H1 (cell line): ENCODE measurements around the gene POTEF. TPM values are rescaled to one million over a fixed set of nuclear protein-coding genes. Genes with fewer than 3 reads are reported as not detected.
"Not testable (repeated sequence)": the region's sequence is repeated elsewhere in the genome, so short reads cannot be mapped to it uniquely, and the experiment has no call there.

Experiments used
- CTCF ChIA-PET: fragments of 300-600 bp; sonication (Branson Sonifier 250); formaldehyde crosslinking; loops from one replicate; lab custom pipeline; 2021; ENCODE audit not compliant: partially characterized antibody; lab: Charles Lee
- POLR2A ChIA-PET: fragments of 300-600 bp; sonication (Branson Sonifier 250); formaldehyde crosslinking; loops from one replicate; lab custom pipeline; 2021; ENCODE audit warnings: inconsistent platforms; ENCODE audit not compliant: partially characterized antibody; lab: Charles Lee
- DNase-seq, 2 experiments: peaks; one replicate each; pipeline versions ENCODE4 v3.0.0 to v3.0.0-alpha.2; 2010 to 2022; ENCODE audit warnings: low spot score in 2 of 2, low read depth in 1 of 2, mixed read lengths in 1 of 2
- FAIRE-seq: peaks from 2 replicates; lab custom pipeline; 2011; peaks lifted over from hg19 to GRCh38; lab: Jason Lieb, UNC
- H2AFZ ChIP-seq: 2 replicates; pipeline ENCODE4 v1.8.1; 2012; ENCODE audit warnings: low read length, inconsistent platforms
- H2AK5ac ChIP-seq: 2 replicates; pipeline ENCODE4 v1.6.1; 2013; ENCODE audit warnings: low read depth, low read length
- H2BK120ac ChIP-seq: replicated peaks from 2 replicates; pipeline ENCODE3; 2013; ENCODE audit warnings: low read depth, low read length, inconsistent platforms
- H2BK12ac ChIP-seq: 2 replicates; pipeline ENCODE4 v1.6.1; 2013; ENCODE audit warnings: low read depth, low read length
- H2BK15ac ChIP-seq: 2 replicates; pipeline ENCODE4 v1.6.1; 2013; ENCODE audit warnings: low read length
- H2BK20ac ChIP-seq: 2 replicates; pipeline ENCODE4 v1.6.1; 2013; ENCODE audit warnings: low read length
- H2BK5ac ChIP-seq: 2 replicates; pipeline ENCODE4 v1.6.1; 2013; ENCODE audit warnings: low read depth, low read length
- H3K14ac ChIP-seq: 2 replicates; pipeline ENCODE4 v1.6.1; 2013; ENCODE audit warnings: inconsistent platforms; ENCODE audit not compliant: insufficient read length
- H3K18ac ChIP-seq: 2 replicates; pipeline ENCODE4 v1.6.1; 2013; ENCODE audit warnings: low read length; ENCODE audit errors: extremely low read depth
- H3K23ac ChIP-seq: 2 replicates; pipeline ENCODE4 v1.6.1; 2013; ENCODE audit warnings: inconsistent platforms; ENCODE audit not compliant: insufficient read length
- H3K23me2 ChIP-seq: 2 replicates; pipeline ENCODE4 v1.6.1; 2013; ENCODE audit warnings: low read depth, low read length
- H3K27ac ChIP-seq: 2 replicates; pipeline ENCODE4 v1.6.1; 2011; ENCODE audit warnings: low read depth, low read length, inconsistent platforms
- H3K27me3 ChIP-seq, 4 experiments: replicated peaks in 1 of 4; 1 replicate in 1 of 4; 2 replicates in 3 of 4; pipeline versions ENCODE4 v1.6.1 to v1.8.1; 2011 to 2013; ENCODE audit warnings: low read length in 3 of 4, mild to moderate bottlenecking in 3 of 4, inconsistent platforms in 2 of 4, mixed read lengths in 2 of 4, moderate library complexity in 1 of 4; ENCODE audit not compliant: control insufficient read depth in 3 of 4, insufficient read depth in 3 of 4; ENCODE audit errors: extremely low read depth in 1 of 4
- H3K36me3 ChIP-seq, 4 experiments: 2 replicates each; pipeline versions ENCODE4 v1.6.1 to v1.8.1; 2011 to 2013; ENCODE audit warnings: mild to moderate bottlenecking in 4 of 4, low read length in 3 of 4, moderate library complexity in 2 of 4, control low read depth in 1 of 4, inconsistent platforms in 1 of 4; ENCODE audit not compliant: insufficient read depth in 4 of 4, control insufficient read depth in 2 of 4
- H3K4ac ChIP-seq: replicated peaks from 2 replicates; pipeline ENCODE3; 2013; ENCODE audit warnings: low read length, low read depth, mixed read lengths, inconsistent platforms; ENCODE audit not compliant: insufficient read length
- H3K4me1 ChIP-seq, 4 experiments: replicated peaks in 1 of 4; 1 replicate in 1 of 4; 2 replicates in 3 of 4; pipeline versions ENCODE4 v1.6.1 to v1.8.1; 2011 to 2013; ENCODE audit warnings: low read length in 3 of 4, inconsistent platforms in 2 of 4, mixed read lengths in 1 of 4; ENCODE audit not compliant: insufficient read depth in 4 of 4, control insufficient read depth in 3 of 4
- H3K4me2 ChIP-seq, 2 experiments: 2 replicates each; pipeline versions ENCODE4 v1.6.1 to v1.8.1; 2011 to 2013; ENCODE audit warnings: low read depth in 2 of 2, low read length in 2 of 2, control low read depth in 1 of 2, inconsistent platforms in 1 of 2, mild to moderate bottlenecking in 1 of 2; ENCODE audit not compliant: insufficient read depth in 1 of 2
- H3K4me3 ChIP-seq, 4 experiments: fragments of 200-600, 300-600 bp in 1 of 4; sonication (generic), shearing (Covaris generic), sonication (Bioruptor Twin) in 1 of 4; 2 replicates each; pipeline versions ENCODE4 v1.5.1 to v1.8.1; 2011 to 2016; ENCODE audit warnings: low read length in 4 of 4, low read depth in 3 of 4, control low read depth in 2 of 4, inconsistent platforms in 2 of 4, mild to moderate bottlenecking in 2 of 4, mixed read lengths in 1 of 4, moderate library complexity in 1 of 4; ENCODE audit not compliant: insufficient read depth in 2 of 4; ENCODE audit errors: extremely low read depth in 1 of 4
- H3K56ac ChIP-seq: replicated peaks from 2 replicates; pipeline ENCODE3; 2013; ENCODE audit warnings: low read depth, mild to moderate bottlenecking, mixed read lengths, low read length, inconsistent platforms; ENCODE audit not compliant: insufficient read length
- H3K79me1 ChIP-seq: 2 replicates; pipeline ENCODE4 v1.6.1; 2013; ENCODE audit warnings: low read depth, low read length, control low read depth
- H3K79me2 ChIP-seq, 2 experiments: 2 replicates each; pipeline versions ENCODE4 v1.6.1 to v1.8.1; 2012 to 2013; ENCODE audit warnings: low read length in 2 of 2, mild to moderate bottlenecking in 2 of 2, inconsistent platforms in 1 of 2; ENCODE audit not compliant: insufficient read depth in 2 of 2, control insufficient read depth in 1 of 2
- H3K9ac ChIP-seq, 4 experiments: replicated peaks in 1 of 4; 1 replicate in 1 of 4; 2 replicates in 3 of 4; pipeline versions ENCODE4 v1.6.1 to v1.8.1; 2011 to 2013; ENCODE audit warnings: low read depth in 3 of 4, low read length in 3 of 4, control low read depth in 2 of 4, mild to moderate bottlenecking in 2 of 4, moderate library complexity in 2 of 4, inconsistent platforms in 1 of 4; ENCODE audit errors: extremely low read depth in 1 of 4
- H3K9me3 ChIP-seq, 2 experiments: 2 replicates each; pipeline versions ENCODE4 v1.6.1 to v1.8.1; 2012 to 2013; ENCODE audit warnings: mild to moderate bottlenecking in 2 of 2, moderate library complexity in 2 of 2, control low read depth in 1 of 2, inconsistent platforms in 1 of 2, low read depth in 1 of 2, low read length in 1 of 2, mixed read lengths in 1 of 2; ENCODE audit not compliant: insufficient read depth in 2 of 2
- H4K20me1 ChIP-seq, 2 experiments: replicated peaks in 1 of 2; 2 replicates each; pipeline versions ENCODE3 to v1.8.1; 2011 to 2013; ENCODE audit warnings: inconsistent platforms in 2 of 2, low read length in 2 of 2, mild to moderate bottlenecking in 1 of 2; ENCODE audit not compliant: insufficient read depth in 2 of 2, control insufficient read depth in 1 of 2
- H4K5ac ChIP-seq: 2 replicates; pipeline ENCODE4 v1.6.1; 2013; ENCODE audit warnings: low read length, low read depth, mixed read lengths, inconsistent platforms; ENCODE audit not compliant: insufficient read length
- H4K8ac ChIP-seq: 2 replicates; pipeline ENCODE4 v1.8.0; 2013; ENCODE audit warnings: mild to moderate bottlenecking, moderate library complexity, low read length, inconsistent platforms; ENCODE audit not compliant: insufficient read depth; ENCODE audit errors: extremely low read depth
- H4K91ac ChIP-seq: replicated peaks from 2 replicates; pipeline ENCODE3; 2013; ENCODE audit warnings: low read length, mixed read lengths, inconsistent platforms; ENCODE audit not compliant: insufficient read length
- POLR2AphosphoS5 ChIP-seq: IDR thresholded peaks from 2 replicates; pipeline ENCODE4 v1.6.1; 2011; ENCODE audit warnings: low read depth, low read length
- SP1 ChIP-seq: IDR thresholded peaks from 2 replicates; pipeline ENCODE4 v1.6.1; 2011; ENCODE audit warnings: low read depth, low read length
- TAF1 ChIP-seq: IDR thresholded peaks from 2 replicates; pipeline ENCODE4 v1.6.1; 2011; ENCODE audit warnings: mild to moderate bottlenecking, low read depth, low read length
- TBP ChIP-seq: IDR thresholded peaks from 2 replicates; pipeline ENCODE4 v1.6.1; 2011; ENCODE audit warnings: low read depth, low read length, improper control_type of control experiment
- WGBS, 2 experiments: shearing (Covaris generic) in 1 of 2; methylation state at CpG; one replicate each; pipeline versions ENCODE4 v1.1.6 to v1.1.7; 2013 to 2015; ENCODE audit warnings: low lambda C conversion rate in 2 of 2, mixed read lengths in 2 of 2, inconsistent platforms in 1 of 2, low coverage in 1 of 2, missing lambda C conversion rate in 1 of 2; ENCODE audit not compliant: insufficient replicate concordance in 2 of 2, insufficient coverage in 1 of 2, insufficient read length in 1 of 2; ENCODE audit errors: extremely low coverage in 1 of 2, missing lambda C conversion rate in 1 of 2; 5-methylcytosine and 5-hydroxymethylcytosine counted together
- long read RNA-seq, 2 experiments: library from RNA in 1 of 2; library from capped mRNA in 1 of 2; stranded (forward); transcript quantifications; one replicate each; pipeline ENCODE4 v2.0.0, GENCODE V29; 2021; ENCODE audit warnings: inconsistent platforms in 1 of 2
- polyA minus RNA-seq, 3 experiments: library from RNA; depleted of rRNA, polyadenylated mRNA; stranded (reverse); fragments of >200 nt; gene quantifications; 1 replicate in 2 of 3; 2 replicates in 1 of 3; pipeline ENCODE4 v1.2.3, GENCODE V29; 2011
- polyA plus RNA-seq, 7 experiments: library from polyadenylated mRNA; depleted of rRNA in 3 of 7; stranded (reverse) in 5 of 7; unstranded in 2 of 7; fragments of >200 nt in 5 of 7; fragments of 200-250 nt in 2 of 7; gene quantifications; 1 replicate in 5 of 7; 2 replicates in 1 of 7; 4 replicates in 1 of 7; pipeline versions ENCODE4 v1.2.1 to v1.2.3, GENCODE V29; 2011 to 2013; ENCODE audit warnings: missing spikeins in 2 of 7, mixed read lengths in 2 of 7
- total RNA-seq: library from RNA; stranded (reverse); fragmentation: NEBNext Ultra II Directional; extraction: Animal tissue kit (Norgen Biotek cat#: 25700); gene quantifications from 2 replicates; pipeline ENCODE4 v1.2.1, GENCODE V29; 2021
- TF ChIP-seq, protein P1 (sequence below): IDR thresholded peaks from 2 replicates; pipeline ENCODE4 v1.6.1; 2012; ENCODE audit warnings: inconsistent platforms

Gene POTEF
- total RNA-seq (0.15 and 0.24 TPM in 2 replicates), polyA plus RNA-seq (2011; rRNA removed) (0.36 and 0.60 TPM in 2 replicates), polyA minus RNA-seq (2011; rRNA and poly(A)+ RNA removed) (9.9 and 10.1 TPM in 2 replicates)
- 0.44 TPM for polyA plus RNA-seq (2011; cell fraction: cytosol; rRNA removed)
- 6.1 TPM for polyA plus RNA-seq (2011; cell fraction: nucleus; rRNA removed)
- polyA plus RNA-seq (2012, experiment 1 of 2): 0.29 to 0.57 TPM (median 0.44 TPM) in 4 replicates
- polyA plus RNA-seq (2012, experiment 2 of 2): not detected
- 0.06 TPM for polyA plus RNA-seq (2013, experiment 1 of 2)
- polyA plus RNA-seq (2013, experiment 2 of 2): 0.06 TPM
- 2.1 TPM for polyA minus RNA-seq (2011; cell fraction: cytosol; rRNA and poly(A)+ RNA removed)
- 18.7 TPM for polyA minus RNA-seq (2011; cell fraction: nucleus; rRNA and poly(A)+ RNA removed)
- long read RNA-seq, experiment 1: 0 reads
- long read RNA-seq, experiment 2: 0 reads

DNA sequence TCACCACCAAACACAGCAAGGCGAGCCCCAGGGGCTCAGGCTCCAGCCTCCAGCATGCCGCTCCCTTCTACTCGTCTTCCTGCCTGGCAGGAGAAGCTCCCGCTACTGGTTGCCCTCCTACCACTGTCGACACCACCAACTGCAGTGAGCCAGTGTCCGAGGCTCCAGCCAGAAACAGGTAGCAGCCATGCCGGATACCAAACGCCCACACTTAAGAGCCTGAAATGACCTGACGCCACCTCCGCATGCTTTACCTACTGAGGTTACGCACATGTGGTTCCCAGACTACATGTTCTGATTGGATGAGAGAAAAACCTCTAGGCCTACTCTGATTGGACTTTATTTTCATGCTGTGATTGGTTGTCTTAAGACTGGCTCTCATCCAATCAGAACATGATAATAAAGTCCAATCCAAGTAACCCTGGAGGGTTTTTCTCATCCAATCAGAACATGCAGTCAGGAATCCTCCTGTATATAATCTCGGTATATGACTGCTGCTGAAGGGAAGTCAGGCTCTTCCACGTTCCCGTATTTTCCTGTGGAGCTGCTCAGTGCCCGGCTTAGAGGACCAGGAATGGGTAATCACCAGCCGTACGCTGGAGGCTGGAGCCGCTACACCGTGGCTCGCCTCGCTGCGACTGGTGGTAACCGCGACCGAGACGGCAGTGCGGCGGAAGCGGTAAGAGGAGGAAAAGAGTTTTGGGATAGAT lies at the start of gene POTEF:
POTEF (minus strand) TSS at position 103 of the 710 bp plus-strand sequence. CDS start 8,707 bp downstream, outside the sequence.
- H3K4ac ChIP-seq, H2BK5ac ChIP-seq, H3K27ac ChIP-seq, H3K36me3 ChIP-seq, H3K9ac ChIP-seq, H2BK15ac ChIP-seq, H2BK20ac ChIP-seq, H2BK120ac ChIP-seq, H3K4me2 ChIP-seq, H4K8ac ChIP-seq, CTCF ChIA-PET, H3K56ac ChIP-seq, H3K4me1 ChIP-seq, H4K91ac ChIP-seq, H4K20me1 ChIP-seq, H3K27me3 ChIP-seq, H4K5ac ChIP-seq, H3K9me3 ChIP-seq, H3K18ac ChIP-seq, H3K23me2 ChIP-seq, H3K79me2 ChIP-seq, H3K79me1 ChIP-seq, H3K23ac ChIP-seq, H2BK12ac ChIP-seq, H2AFZ ChIP-seq, H3K14ac ChIP-seq, FAIRE-seq, H2AK5ac ChIP-seq: not testable (repeated sequence)
- TF ChIP-seq SP1: 0 out of 2 replicates have a peak, but pooled peaks have one; percentile 32
- TF ChIP-seq TAF1: 0 out of 2 replicates have a peak, but pooled peaks have one; percentile 29
- peak; percentile 50 for TF ChIP-seq TBP
- peak; percentile 32; the same call in 1 of the 2 replicates for TF ChIP-seq POLR2AphosphoS5
- TF ChIP-seq, protein P1, sequence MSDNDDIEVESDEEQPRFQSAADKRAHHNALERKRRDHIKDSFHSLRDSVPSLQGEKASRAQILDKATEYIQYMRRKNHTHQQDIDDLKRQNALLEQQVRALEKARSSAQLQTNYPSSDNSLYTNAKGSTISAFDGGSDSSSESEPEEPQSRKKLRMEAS: peak; percentile 37; the same call in 1 of the 2 replicates
- peak in 1 of 2 experiments; percentile 10 for DNase-seq
- POLR2A ChIA-PET: interaction anchor here (0.7 kb wide), 1 partner anchor 1080 kb away, joined by 9 read pairs; the partner anchor contains the start of gene POTEE
- peak within 1 kb of the TSS in 2 of 4 experiments; percentile 41 to 55; a peak in 3 of 8 replicates for H3K4me3 ChIP-seq
- 73% methylated on average over 10 of the region's 29 CpGs; no CpG with 5 or more reads in 1 of the 2 experiments for WGBS, 2 experiments
